GOT3 (cell line): ENCODE results near the gene KIAA0232.
"Not testable (repeated sequence)": the region's sequence is repeated elsewhere in the genome, so short reads cannot be mapped to it uniquely, and the experiment has no call there.

Source experiments
- DNase-seq: peaks from one replicate; lab custom pipeline; 2025; ENCODE audit warnings: mixed read lengths; lab: John Stamatoyannopoulos, UW

The KIAA0232 gene

GRCh38 chr4:6756345-6756744 is 26.2 kb upstream of the KIAA0232 start:
- not testable (repeated sequence) for DNase-seq

- no peak for DNase-seq
These were observed 23.8 kb upstream of the KIAA0232 start for GRCh38 chr4:6758728-6759127.

GRCh38 chr4:6760865-6761264 is 21.7 kb upstream of the KIAA0232 start:
- no peak for DNase-seq

GRCh38 chr4:6761649-6762615 is 20.6 kb upstream of the KIAA0232 start:
- no peak for DNase-seq

GRCh38 chr4:6763330-6763851 is 19.1 kb upstream of the KIAA0232 start:
- no peak for DNase-seq

- DNase-seq: no peak
These were observed 17.4 kb upstream of the KIAA0232 start for GRCh38 chr4:6764976-6765620.

GRCh38 chr4:6765703-6766102 is 16.8 kb upstream of the KIAA0232 start:
- no peak for DNase-seq

GRCh38 chr4:6767386-6767747 is 15.2 kb upstream of the KIAA0232 start:
- DNase-seq: no peak

- no peak for DNase-seq
These were observed 14.6 kb upstream of the KIAA0232 start for GRCh38 chr4:6767748-6768538.

- no peak for DNase-seq
These were observed 14.0 kb upstream of the KIAA0232 start for GRCh38 chr4:6768539-6768905.

- no peak for DNase-seq
These were observed 13.1 kb upstream of the KIAA0232 start for GRCh38 chr4:6769233-6769988.

- no peak for DNase-seq
These were observed 12.5 kb upstream of the KIAA0232 start for GRCh38 chr4:6769989-6770420.

- no peak for DNase-seq
These were observed 11.8 kb upstream of the KIAA0232 start for GRCh38 chr4:6770581-6771228.

GRCh38 chr4:6771229-6771671 is 11.3 kb upstream of the KIAA0232 start:
- DNase-seq: peak; percentile 54

GRCh38 chr4:6772223-6772928 is 10.2 kb upstream of the KIAA0232 start:
- no peak for DNase-seq

GRCh38 chr4:6773106-6773505 is 9.4 kb upstream of the KIAA0232 start:
- DNase-seq: no peak

GRCh38 chr4:6773616-6774540 is 8.6 kb upstream of the KIAA0232 start:
- no peak for DNase-seq

- DNase-seq: no peak
These were observed 6.8 kb upstream of the KIAA0232 start for GRCh38 chr4:6775746-6776145.
